AG09319 (cell line): ENCODE data around the gene DCAF15.

Experiments
- DNase-seq: peaks from one replicate; pipeline ENCODE4 v3.0.0-alpha.2; 2010; ENCODE audit warnings: low read depth; ENCODE audit errors: extremely low read depth
- TF ChIP-seq, protein P1 (sequence below): IDR thresholded peaks from 2 replicates; pipeline ENCODE4 v1.5.1; 2011; ENCODE audit warnings: low read depth, mild to moderate bottlenecking, inconsistent platforms, low read length, moderate library complexity

The DCAF15 gene

DNA sequence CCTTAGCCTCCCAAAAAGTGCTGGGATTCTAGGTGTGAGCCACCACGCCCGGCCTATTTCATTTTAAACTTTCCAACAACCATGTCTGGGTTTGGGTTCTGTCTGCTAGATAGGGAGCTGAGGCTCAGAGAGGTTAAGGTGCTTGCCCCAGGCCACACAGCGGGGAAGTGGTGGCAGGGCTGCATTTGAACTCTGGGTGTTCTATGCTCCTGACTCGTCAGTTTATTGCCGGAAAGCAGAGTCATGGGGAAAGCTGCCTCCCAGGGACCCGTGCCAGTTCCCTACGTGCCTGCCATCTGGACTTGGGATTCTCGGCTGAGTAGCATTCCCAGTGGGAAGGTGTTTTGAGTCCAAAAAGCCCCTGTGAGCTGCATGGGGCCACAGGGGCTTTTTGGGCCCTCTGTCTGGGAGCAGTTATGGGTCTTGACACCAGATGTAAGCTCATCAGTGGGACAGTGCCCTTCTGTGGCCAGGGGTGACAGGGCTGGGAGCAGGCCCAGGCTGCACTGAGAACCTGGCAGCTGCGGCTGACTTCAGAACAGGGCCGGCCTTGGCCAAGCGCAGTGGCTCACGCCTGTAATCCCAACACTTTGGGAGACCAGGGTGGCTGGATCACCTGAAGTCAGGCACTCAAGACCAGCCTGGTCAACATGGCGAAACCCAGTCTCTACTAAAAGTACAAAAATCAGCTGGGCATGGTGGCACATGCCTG lies 42.9 kb downstream of the DCAF15 start:
- TF ChIP-seq, protein P1, sequence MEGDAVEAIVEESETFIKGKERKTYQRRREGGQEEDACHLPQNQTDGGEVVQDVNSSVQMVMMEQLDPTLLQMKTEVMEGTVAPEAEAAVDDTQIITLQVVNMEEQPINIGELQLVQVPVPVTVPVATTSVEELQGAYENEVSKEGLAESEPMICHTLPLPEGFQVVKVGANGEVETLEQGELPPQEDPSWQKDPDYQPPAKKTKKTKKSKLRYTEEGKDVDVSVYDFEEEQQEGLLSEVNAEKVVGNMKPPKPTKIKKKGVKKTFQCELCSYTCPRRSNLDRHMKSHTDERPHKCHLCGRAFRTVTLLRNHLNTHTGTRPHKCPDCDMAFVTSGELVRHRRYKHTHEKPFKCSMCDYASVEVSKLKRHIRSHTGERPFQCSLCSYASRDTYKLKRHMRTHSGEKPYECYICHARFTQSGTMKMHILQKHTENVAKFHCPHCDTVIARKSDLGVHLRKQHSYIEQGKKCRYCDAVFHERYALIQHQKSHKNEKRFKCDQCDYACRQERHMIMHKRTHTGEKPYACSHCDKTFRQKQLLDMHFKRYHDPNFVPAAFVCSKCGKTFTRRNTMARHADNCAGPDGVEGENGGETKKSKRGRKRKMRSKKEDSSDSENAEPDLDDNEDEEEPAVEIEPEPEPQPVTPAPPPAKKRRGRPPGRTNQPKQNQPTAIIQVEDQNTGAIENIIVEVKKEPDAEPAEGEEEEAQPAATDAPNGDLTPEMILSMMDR: no peak
- DNase-seq: peak; percentile 19

DNA sequence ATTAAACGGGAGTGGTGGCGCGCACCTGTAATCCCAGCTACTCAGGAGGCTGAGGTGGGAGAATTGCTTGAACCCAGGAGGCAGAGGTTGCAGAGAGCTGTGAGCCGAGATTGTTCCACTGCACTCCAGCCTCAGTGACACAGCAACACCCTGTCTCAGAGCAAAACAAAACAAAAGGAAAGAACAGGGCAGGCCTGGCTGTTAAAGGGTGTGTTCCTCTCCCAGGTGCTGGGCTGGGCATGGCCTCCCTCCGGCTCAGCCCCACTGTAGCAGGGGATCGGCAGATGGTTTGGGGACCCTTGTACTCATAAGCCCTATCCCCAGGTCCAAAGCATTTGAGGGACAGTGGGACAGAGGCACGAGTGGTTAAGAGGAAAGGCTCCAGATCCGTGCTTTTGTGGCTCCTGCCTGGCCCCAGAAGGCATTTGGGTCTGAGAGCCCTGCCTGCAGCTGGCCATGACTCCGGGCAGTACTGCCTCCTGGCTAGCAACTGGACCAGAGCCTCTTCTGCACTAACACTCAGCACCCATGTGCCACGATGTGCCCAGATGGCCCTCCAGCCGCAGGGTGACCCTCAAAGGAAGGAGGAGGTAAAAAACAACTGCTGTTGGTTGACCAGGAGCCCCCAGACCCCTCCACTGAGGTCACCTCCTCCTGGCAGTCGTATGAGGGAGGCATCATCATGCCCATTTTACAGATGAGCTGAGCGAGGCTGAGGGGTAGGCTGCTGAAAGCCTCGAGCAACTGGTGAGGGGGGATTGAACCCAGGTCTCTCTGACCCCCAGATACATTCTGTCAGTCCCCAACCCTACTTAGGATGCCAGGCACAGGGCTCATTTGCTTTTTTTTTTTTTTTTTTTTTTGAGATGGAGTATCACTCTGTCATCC lies 43.8 kb downstream of the DCAF15 start:
- TF ChIP-seq, protein P1: no peak
- DNase-seq: no peak

DNA sequence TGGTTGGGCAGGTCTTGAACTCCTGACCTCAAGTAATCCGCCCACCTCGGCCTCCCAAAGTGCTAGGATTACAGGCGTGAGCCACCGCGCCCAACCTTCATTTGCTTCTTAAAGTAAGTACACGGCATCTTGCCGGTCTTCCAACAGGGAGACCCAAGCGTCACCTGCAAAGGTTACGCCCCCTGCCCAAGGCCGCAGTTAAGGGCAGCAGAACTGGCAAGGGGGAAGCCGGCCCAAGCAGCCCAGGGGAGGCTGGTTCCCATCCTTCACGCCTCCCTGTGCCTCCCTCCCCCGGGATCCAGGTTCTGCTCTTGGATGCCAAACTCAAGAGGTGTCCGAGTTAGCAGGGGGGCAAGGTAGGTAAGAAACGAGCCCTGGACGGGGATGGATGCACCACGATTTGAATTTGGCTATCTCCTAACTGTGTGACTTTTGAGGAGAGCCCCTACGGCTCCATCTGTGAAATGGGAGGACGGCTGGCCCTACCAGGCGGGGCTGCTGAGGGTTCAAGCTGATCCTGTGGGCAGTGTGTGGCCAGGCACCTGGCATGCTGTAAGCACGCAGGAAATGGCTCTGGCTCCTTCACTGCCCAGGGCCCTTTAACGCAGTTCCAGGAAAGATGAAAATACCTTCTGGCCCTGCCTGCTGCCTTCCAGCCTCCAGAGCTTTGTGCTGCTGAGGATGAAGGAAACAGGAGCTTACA lies 44.8 kb downstream of the DCAF15 start:
- TF ChIP-seq, protein P1: no peak

DNA sequence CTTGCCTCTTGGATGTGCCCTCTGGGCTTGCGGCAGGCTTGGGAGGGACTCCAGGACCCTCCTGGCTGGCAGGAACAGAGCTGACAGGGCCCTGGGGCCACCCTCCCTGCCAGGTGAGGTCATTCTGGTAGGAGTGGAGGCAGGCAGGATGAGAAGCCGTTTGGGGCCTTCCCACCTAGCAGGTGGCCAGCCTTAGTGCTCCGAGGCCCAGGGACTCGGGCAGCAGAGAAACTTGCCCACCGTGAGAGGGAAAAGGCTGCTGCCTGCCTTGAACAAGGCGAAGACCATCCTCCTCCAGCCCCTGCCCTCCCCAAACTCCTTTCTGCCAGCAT lies 45.3 kb downstream of the DCAF15 start:
- TF ChIP-seq, protein P1: no peak
- no peak for DNase-seq

More for the DNA sequence above, 44.8 kb downstream of the DCAF15 start:
- DNase-seq: no peak

DNA sequence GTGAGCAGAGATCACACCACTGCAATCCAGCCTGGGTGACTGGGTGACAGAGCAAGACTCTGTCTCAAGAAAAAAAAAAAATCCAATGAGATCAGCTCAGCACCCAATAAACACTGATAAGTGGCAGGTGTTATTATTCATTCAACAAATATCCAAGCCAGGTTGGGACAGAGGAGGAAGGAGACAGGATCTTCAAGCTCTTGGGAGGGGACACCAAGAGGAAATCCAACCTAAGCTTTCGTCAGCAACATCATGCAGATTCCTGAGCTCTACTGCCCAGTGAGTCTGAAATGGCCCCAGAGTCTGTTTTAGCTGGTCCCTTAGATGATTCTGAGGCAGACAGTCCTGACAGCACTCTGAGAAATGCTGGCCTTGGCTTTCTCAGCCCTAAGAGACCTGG lies 46.1 kb downstream of the DCAF15 start:
- no peak for DNase-seq
- TF ChIP-seq, protein P1: no peak

DNA sequence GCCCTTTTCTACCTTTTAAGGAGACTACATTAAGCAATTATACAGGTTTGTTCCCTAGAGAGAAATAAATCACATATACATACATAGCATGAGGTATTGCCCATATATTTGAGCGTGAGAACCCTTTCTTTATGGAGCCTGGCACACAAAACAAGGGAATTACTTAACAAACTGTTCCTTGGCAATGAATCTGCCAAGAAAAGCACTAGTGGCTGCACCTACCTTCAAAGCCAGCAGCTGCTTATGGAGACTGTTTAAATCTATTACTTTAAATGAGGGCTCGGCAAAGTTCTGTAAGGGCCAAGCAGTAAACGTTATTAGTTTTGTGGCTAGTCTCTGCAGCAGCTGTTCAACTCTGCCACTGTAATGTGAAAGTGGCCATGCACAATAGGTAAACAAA lies 46.8 kb downstream of the DCAF15 start:
- TF ChIP-seq, protein P1: no peak
- DNase-seq: no peak
